Measurements from ENCODE around the gene HEATR3.

The HEATR3 gene

DNA sequence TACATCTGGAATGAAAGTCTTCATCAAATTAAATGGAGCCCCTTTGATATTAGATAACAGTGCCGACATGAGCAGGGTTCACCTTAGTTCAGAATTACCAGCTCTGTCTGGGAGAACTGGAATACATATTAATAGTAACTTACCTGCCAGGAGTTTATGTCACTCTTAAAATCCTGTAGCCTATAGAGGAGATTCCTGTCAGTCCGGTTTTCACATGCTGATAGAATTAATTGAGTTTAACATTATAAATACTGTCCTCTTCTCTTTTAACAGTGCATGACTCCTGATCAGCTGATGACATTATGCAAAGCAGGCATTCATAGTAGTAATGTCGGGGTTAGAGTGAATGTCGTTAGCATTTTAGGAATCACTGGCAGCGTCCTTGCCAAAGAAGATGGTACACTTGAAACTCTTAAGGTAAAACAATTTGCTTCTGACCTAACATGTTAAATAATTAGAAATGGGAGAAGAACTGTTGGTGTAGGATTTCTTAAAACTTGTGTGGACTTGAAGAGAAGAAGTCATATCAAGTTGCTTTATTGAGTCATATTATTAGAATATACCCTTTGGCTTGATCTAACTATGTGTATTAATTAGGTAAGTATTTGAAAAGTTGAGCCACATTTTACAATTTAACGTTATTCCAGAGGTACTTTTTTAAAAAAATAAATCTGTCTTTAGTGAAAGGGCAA, 34.3 kb downstream of the HEATR3 start:
- no peak overlapping the region for H3K4me3 ChIP-seq (ENCODE audit: low read length)
- H3K27ac ChIP-seq (ENCODE audit: low read length), result no peak overlapping the region
- H3K4me1 ChIP-seq (ENCODE audit: control insufficient read depth, insufficient read depth, low read length), result no peaks in the 10 kb centered on the region
- no peaks in the 10 kb centered on the region for H3K9me3 ChIP-seq (ENCODE audit: control insufficient read depth, insufficient read depth, low read length)
- DNase-seq (ENCODE audit: low read depth, low spot score), result no peak
- H3K27me3 ChIP-seq (ENCODE audit: control insufficient read depth, insufficient read depth, low read length), result no peaks in the 10 kb centered on the region
- peaks cover 3% of the 10 kb centered on the region; the same call in 1 of the 2 replicates for H3K36me3 ChIP-seq (ENCODE audit: control insufficient read depth, insufficient read depth, low read length)
- no CpG with 5 or more reads among the region's 6 CpGs for WGBS (ENCODE audit: insufficient coverage, insufficient read length)

DNA sequence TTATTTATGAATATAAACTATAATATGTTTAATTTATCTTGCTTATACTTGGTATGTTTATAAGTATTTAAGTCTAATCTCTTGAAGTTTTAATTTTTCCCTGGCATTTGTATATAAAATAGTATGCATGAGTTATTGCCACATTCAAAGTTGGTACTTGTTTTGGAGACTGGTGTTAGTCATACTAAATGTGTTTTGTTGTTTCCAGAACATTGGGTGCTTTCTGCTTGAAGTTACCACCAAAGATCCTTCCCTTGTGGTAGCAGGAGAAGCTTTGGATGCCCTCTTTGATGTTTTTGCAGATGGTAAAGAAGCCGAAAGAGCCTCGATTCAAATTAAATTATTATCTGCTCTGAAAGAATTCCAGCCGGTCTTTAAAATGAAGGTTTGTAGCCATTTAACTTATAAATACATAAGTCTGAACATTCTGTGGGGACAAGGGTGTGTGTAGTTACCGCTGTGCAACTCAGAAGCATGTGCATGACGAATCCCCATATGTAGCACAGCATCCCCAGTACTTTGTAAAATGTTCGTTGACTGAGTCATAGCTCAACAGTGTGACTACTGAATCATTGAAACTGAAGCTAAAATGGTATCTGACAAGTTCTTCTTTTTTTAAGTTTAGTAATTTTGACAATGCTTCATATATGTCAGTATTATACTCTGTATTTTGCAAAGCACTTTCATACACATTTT, 36.4 kb downstream of the HEATR3 start:
- H3K27me3 ChIP-seq (ENCODE audit: control insufficient read depth, insufficient read depth, low read length), result no peaks in the 10 kb centered on the region
- H3K4me3 ChIP-seq (ENCODE audit: low read length), result no peak overlapping the region
- H3K9me3 ChIP-seq (ENCODE audit: control insufficient read depth, insufficient read depth, low read length), result no peaks in the 10 kb centered on the region
- peaks cover 3% of the 10 kb centered on the region; the same call in 1 of the 2 replicates for H3K36me3 ChIP-seq (ENCODE audit: control insufficient read depth, insufficient read depth, low read length)
- no peak for DNase-seq (ENCODE audit: low read depth, low spot score)
- no CpG with 5 or more reads among the region's 6 CpGs for WGBS (ENCODE audit: insufficient coverage, insufficient read length)
- H3K4me1 ChIP-seq (ENCODE audit: control insufficient read depth, insufficient read depth, low read length), result no peaks in the 10 kb centered on the region
- H3K27ac ChIP-seq (ENCODE audit: low read length), result no peak overlapping the region

DNA sequence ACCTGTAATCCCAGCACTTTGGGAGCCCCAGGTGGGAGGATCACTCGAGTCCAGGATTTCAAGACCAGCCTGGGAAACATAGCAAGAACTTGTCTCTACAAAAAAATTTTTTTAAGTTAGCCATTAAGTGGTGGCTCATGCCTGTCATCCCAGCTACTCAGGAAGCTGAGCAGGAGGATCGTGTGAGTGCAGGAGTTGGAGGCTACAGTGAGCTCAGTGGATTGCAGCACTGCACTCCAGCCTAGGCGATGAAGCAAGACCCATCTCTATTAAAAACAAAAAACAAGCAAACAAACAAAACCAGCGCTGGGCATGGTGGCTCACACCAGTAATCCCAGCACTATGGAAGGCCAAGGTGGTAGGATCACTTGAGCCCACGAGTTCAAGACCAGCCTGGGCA, 38.0 kb downstream of the HEATR3 start:
- no peak overlapping the region for H3K27ac ChIP-seq (ENCODE audit: low read length)
- no peak overlapping the region for H3K4me3 ChIP-seq (ENCODE audit: low read length)
- H3K4me1 ChIP-seq (ENCODE audit: control insufficient read depth, insufficient read depth, low read length), result no peaks in the 10 kb centered on the region
- no CpG with 5 or more reads among the region's 5 CpGs for WGBS (ENCODE audit: insufficient coverage, insufficient read length)
- peaks cover 3% of the 10 kb centered on the region; the same call in 1 of the 2 replicates for H3K36me3 ChIP-seq (ENCODE audit: control insufficient read depth, insufficient read depth, low read length)
- H3K9me3 ChIP-seq (ENCODE audit: control insufficient read depth, insufficient read depth, low read length), result no peaks in the 10 kb centered on the region
- H3K27me3 ChIP-seq (ENCODE audit: control insufficient read depth, insufficient read depth, low read length), result no peaks in the 10 kb centered on the region
- DNase-seq (ENCODE audit: low read depth, low spot score), result no peak

DNA sequence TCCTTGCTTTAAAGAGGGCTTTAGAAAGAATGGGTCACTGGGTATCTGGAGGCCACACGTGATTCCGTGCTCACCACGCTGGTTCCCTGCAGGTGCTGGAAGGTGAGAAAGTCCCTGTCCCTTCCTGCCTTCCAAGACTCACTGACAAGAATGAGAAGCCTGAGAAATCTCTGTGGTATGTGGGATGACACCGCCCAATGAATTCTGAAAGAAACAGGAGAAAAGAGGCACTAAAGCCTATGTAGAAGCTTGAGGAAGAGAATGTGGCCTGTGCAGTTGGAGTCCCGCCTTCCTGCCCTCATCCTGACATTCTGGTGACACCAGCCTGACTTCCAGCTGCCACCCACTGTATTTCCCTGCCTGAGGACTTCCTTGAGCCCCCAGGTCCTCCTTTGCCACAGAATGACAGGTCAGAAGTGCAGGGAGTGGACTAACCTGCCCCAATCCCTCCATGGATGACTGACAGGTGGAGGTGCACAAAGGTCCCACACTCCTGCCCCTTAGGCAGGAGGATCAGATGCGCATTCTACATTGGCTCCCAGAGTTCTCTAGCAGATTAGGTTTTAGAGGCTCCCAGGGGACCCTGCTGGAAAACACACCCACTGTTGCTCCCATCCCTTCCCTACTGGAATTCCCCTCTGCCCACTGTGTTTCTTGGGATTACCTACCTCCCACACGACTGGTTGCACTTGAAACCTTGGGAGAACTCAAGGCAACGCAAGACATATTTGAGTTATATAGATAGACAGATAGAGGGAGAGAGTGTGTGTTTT, 48.8 kb downstream of the HEATR3 start:
- no peaks in the 10 kb centered on the region for H3K27me3 ChIP-seq (ENCODE audit: control insufficient read depth, insufficient read depth, low read length)
- H3K9me3 ChIP-seq (ENCODE audit: control insufficient read depth, insufficient read depth, low read length), result no peaks in the 10 kb centered on the region
- no peaks in the 10 kb centered on the region for H3K36me3 ChIP-seq (ENCODE audit: control insufficient read depth, insufficient read depth, low read length)
- no peak for DNase-seq (ENCODE audit: low read depth, low spot score)
- no CpG with 5 or more reads among the region's 8 CpGs for WGBS (ENCODE audit: insufficient coverage, insufficient read length)
- H3K27ac ChIP-seq (ENCODE audit: low read length), result no peak overlapping the region
- no peak overlapping the region for H3K4me3 ChIP-seq (ENCODE audit: low read length)
- H3K4me1 ChIP-seq (ENCODE audit: control insufficient read depth, insufficient read depth, low read length), result no peaks in the 10 kb centered on the region

DNA sequence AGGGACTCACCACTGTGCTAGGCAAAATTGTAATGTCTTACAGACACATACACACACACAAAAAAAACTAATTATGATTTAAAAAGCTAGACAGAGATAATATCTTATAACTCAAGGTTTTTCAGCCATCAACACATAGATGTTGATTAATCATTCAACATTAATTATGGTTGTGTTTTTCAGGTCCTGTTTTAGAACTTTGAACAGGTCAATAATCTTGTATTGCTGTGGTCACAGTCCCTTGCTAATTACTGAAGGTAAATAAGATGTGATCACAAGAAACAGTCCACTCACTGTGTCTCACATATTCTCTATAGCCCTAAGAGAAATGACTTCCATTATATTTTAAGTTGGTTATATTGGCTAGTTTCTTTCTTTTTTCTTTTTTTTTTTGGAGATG, 54.9 kb downstream of the HEATR3 start:
- Histone ChIP-seq H3K4me3 (ENCODE audit: low read length) (no peak overlapping the region), H3K9me3 (ENCODE audit: control insufficient read depth, insufficient read depth, low read length) (no peaks in the 10 kb centered on the region), H3K4me1 (ENCODE audit: control insufficient read depth, insufficient read depth, low read length) (no peaks in the 10 kb centered on the region), H3K36me3 (ENCODE audit: control insufficient read depth, insufficient read depth, low read length) (no peaks in the 10 kb centered on the region), H3K27me3 (ENCODE audit: control insufficient read depth, insufficient read depth, low read length) (no peaks in the 10 kb centered on the region), H3K27ac (ENCODE audit: low read length) (no peak overlapping the region)
- no peak for DNase-seq (ENCODE audit: low read depth, low spot score)

DNA sequence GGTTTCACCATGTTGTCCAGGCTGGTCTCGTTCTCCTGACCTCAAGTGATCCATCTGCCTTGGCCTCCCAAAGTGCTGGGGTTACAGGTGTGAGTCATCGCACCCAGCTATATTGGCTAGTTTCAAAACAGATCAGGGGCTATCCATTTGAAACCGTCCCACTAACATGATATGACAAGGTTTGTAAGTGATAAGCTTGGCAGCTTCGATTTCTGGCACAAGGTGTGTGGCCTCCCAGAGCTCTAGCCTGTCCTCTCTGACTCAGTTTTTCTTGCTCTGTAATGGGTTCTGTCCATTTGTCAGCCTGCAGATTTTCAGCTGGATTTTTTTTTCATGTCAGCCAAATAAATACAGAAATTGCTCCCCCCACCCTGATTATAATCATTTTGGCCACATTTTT, 55.5 kb downstream of the HEATR3 start:
- H3K4me3 ChIP-seq (ENCODE audit: low read length), result no peak overlapping the region
- no peaks in the 10 kb centered on the region for H3K9me3 ChIP-seq (ENCODE audit: control insufficient read depth, insufficient read depth, low read length)
- DNase-seq (ENCODE audit: low read depth, low spot score), result no peak
- no peaks in the 10 kb centered on the region for H3K36me3 ChIP-seq (ENCODE audit: control insufficient read depth, insufficient read depth, low read length)
- H3K27me3 ChIP-seq (ENCODE audit: control insufficient read depth, insufficient read depth, low read length), result no peaks in the 10 kb centered on the region
- no peaks in the 10 kb centered on the region for H3K4me1 ChIP-seq (ENCODE audit: control insufficient read depth, insufficient read depth, low read length)
- no peak overlapping the region for H3K27ac ChIP-seq (ENCODE audit: low read length)
- no CpG with 5 or more reads among the region's 4 CpGs for WGBS (ENCODE audit: insufficient coverage, insufficient read length)

DNA sequence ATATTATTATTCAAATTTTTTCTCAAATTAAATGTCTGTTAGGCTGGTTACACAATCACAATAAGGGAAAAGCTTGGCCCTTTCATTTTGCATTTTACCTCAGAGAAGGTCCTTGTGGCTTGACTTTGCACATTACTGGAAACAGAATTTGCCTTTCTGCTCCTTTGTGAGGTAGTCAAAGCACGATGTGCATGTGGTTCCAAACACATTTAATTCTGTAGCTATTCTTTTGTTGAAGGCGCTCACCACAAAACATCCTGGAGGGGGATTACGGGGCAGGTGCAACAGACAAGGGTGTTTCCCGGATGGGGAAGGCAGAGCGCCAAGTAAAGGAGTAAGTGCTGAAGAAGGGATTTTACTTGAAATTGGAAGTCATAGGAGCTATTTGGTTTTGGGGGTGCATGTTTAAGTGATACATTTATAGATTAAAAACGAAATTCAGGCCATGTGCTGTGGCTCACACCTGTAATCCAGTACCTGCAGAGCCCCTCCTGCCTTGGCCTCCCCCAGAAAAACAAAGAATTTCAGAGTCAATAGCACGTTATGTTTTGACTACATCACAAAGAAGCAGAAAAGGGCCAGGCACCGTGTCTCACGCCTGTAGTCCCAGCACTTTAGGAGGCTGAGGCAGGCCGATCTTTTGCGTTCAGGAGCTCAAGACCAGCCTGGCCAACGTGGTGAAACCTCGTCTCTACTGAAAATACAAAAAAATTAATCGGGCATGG, 56.1 kb downstream of the HEATR3 start:
- no CpG with 5 or more reads among the region's 14 CpGs for WGBS (ENCODE audit: insufficient coverage, insufficient read length)
- DNase-seq (ENCODE audit: low read depth, low spot score), result no peak

DNA sequence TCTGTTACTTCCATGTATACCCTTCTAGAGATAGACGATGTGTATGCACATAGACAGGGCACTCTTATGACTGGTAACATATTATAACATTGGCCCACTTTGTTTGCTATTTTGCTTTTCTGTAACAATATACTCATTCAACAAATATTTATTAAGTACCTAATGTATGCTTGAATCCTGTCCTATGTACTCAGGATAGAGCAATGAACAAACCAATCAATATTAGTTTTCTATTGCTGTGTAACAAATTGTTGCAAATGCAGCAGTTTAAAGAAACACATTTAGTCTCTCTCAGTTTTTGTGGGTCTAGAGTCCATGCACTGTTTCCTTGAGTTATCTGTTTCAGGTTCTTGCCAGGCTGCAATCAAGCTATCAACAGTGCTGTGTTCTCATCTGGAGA, 57.6 kb downstream of the HEATR3 start:
- Histone ChIP-seq H3K4me3 (ENCODE audit: low read length) (no peak overlapping the region), H3K4me1 (ENCODE audit: control insufficient read depth, insufficient read depth, low read length) (no peaks in the 10 kb centered on the region), H3K27me3 (ENCODE audit: control insufficient read depth, insufficient read depth, low read length) (no peaks in the 10 kb centered on the region), H3K9me3 (ENCODE audit: control insufficient read depth, insufficient read depth, low read length) (no peaks in the 10 kb centered on the region), H3K36me3 (ENCODE audit: control insufficient read depth, insufficient read depth, low read length) (no peaks in the 10 kb centered on the region), H3K27ac (ENCODE audit: low read length) (no peak overlapping the region)
- no CpG with 5 or more reads among the region's 1 CpG for WGBS (ENCODE audit: insufficient coverage, insufficient read length)
- no peak for DNase-seq (ENCODE audit: low read depth, low spot score)

More for the DNA sequence above, 56.1 kb downstream of the HEATR3 start:
- H3K9me3 ChIP-seq (ENCODE audit: control insufficient read depth, insufficient read depth, low read length), result no peaks in the 10 kb centered on the region
- no peak overlapping the region for H3K4me3 ChIP-seq (ENCODE audit: low read length)
- no peaks in the 10 kb centered on the region for H3K36me3 ChIP-seq (ENCODE audit: control insufficient read depth, insufficient read depth, low read length)
- H3K4me1 ChIP-seq (ENCODE audit: control insufficient read depth, insufficient read depth, low read length), result no peaks in the 10 kb centered on the region
- H3K27me3 ChIP-seq (ENCODE audit: control insufficient read depth, insufficient read depth, low read length), result no peaks in the 10 kb centered on the region
- no peak overlapping the region for H3K27ac ChIP-seq (ENCODE audit: low read length)

DNA sequence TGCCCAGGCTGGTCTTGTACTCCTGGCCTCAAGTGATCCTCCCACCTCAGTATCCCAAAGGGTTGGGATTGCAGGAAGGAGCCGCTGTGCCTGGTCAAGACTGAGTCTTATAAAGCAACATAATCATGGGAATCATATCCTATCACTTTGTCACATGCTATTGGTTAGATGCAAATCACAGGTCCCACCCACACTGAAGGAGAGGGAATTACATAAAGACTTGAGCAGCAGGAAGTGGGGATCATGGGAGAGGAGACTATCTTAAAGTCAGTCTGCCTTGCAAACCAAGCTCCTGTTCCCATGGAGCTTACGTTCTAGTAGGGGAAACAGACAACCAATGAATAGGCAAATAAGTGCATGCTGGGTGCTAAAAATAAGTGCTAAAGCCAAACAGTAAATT, 59.0 kb downstream of the HEATR3 start:
- Histone ChIP-seq H3K27ac (ENCODE audit: low read length) (no peak overlapping the region), H3K4me3 (ENCODE audit: low read length) (no peak overlapping the region), H3K9me3 (ENCODE audit: control insufficient read depth, insufficient read depth, low read length) (no peaks in the 10 kb centered on the region), H3K36me3 (ENCODE audit: control insufficient read depth, insufficient read depth, low read length) (no peaks in the 10 kb centered on the region), H3K4me1 (ENCODE audit: control insufficient read depth, insufficient read depth, low read length) (no peaks in the 10 kb centered on the region), H3K27me3 (ENCODE audit: control insufficient read depth, insufficient read depth, low read length) (no peaks in the 10 kb centered on the region)
- WGBS (ENCODE audit: insufficient coverage, insufficient read length), result no CpG with 5 or more reads among the region's 2 CpGs
- DNase-seq (ENCODE audit: low read depth, low spot score), result no peak

DNA sequence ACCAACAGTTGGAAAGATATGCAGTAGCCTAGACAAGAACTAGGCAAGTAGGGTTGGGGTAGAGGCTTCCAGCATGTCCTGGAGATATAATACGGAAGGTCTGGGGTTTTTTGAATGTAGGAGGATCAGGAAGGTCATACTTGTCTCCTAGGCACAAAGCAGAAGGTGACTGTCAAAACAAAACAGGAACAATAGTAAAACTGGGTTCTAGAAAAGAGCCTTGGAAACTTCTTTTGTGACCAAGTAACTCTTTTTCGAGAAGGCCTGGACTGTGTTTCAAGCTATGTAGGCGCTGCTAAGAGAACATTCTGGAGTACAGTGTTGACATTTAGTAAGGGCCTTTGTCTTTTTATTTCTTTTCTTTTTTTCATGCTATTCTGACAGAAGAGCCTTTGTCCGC, 60.4 kb downstream of the HEATR3 start:
- WGBS (ENCODE audit: insufficient coverage, insufficient read length), result no CpG with 5 or more reads among the region's 4 CpGs

More for the DNA sequence above, 60.4 kb downstream of the HEATR3 start:
- H3K36me3 ChIP-seq (ENCODE audit: control insufficient read depth, insufficient read depth, low read length), result no peaks in the 10 kb centered on the region
- no peaks in the 10 kb centered on the region for H3K4me1 ChIP-seq (ENCODE audit: control insufficient read depth, insufficient read depth, low read length)
- H3K27ac ChIP-seq (ENCODE audit: low read length), result no peak overlapping the region
- H3K27me3 ChIP-seq (ENCODE audit: control insufficient read depth, insufficient read depth, low read length), result no peaks in the 10 kb centered on the region
- DNase-seq (ENCODE audit: low read depth, low spot score), result no peak
- no peaks in the 10 kb centered on the region for H3K9me3 ChIP-seq (ENCODE audit: control insufficient read depth, insufficient read depth, low read length)
- H3K4me3 ChIP-seq (ENCODE audit: low read length), result no peak overlapping the region
